ENCODE data around the gene KDM4C. TPM values are rescaled to one million over a fixed set of nuclear protein-coding genes. Genes with fewer than 3 reads are reported as not detected.

KDM4C gene
- total and polyA plus RNA-seq, 2 of the 8 experiments (the other 6 are each of a cell fraction or from before 2014, with no cell fraction given), result 13.0 to 26.1 TPM

DNA sequence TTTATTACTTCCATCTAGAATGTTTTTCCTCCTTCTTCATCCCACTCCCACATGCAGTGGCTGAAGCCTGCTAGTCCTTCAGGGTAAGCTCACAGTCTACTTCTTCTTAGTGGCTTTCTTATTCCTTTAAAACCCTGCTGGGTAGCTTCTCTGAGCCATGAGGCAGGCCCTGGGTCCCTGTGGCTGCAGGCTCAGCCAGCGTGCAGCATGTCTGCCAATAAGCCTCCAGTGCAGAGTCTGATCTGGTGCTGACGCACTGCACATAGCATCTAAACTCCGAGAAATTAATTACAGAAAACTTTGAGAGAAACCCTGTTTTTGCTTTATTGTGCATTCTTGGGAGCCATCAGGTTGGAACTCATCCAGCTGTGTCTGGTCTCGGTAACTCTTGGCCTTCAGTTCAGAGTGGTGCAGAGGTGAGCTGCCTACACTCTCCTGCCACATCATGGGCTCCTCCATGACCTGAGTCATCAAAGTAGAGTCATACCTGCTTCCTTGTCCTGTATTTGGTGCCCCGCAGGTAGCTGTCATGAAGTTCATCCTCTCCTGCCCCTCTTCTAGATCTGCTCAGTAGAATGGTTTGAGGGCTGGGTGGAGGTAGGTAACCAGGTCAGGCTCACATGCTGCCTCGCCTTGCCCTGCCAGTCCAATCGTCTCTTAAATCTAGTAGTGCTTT is 339.4 kb downstream of the KDM4C start:
- H3K56ac ChIP-seq (replicated peaks; ENCODE audit: insufficient read length, low read depth, low read length), result no peak overlapping the region
- H3K23me2 ChIP-seq (ENCODE audit: low read depth, low read length), result no peaks in the 10 kb centered on the region
- CTCF ChIA-PET (ENCODE audit: partially characterized antibody), result interaction anchor here (0.7 to 1.7 kb wide), 9 partner anchors 19 to 261 kb away, joined by 3 to 7 read pairs (median 3); no protein-coding TSS in a partner anchor
- H3K4ac ChIP-seq (replicated peaks; ENCODE audit: insufficient read length, low read depth, low read length), result no peak overlapping the region
- H2BK20ac ChIP-seq (ENCODE audit: low read length), result no peak overlapping the region
- H3K14ac ChIP-seq (ENCODE audit: insufficient read length), result no peak overlapping the region
- peaks cover 0 to 3% (median 1%) of the 10 kb centered on the region in 4 experiments; a peak in 1 of 7 replicates for H3K4me1 ChIP-seq (replicated peaks in 1 of 4; ENCODE audit: control insufficient read depth in 3 of 4, insufficient read depth in 4 of 4, low read length in 3 of 4)
- no peak overlapping the region for H3K9ac ChIP-seq (replicated peaks in 1 of 4; ENCODE audit: extremely low read depth in 1 of 4, low read depth in 3 of 4, low read length in 3 of 4)
- H3K27ac ChIP-seq (ENCODE audit: low read depth, low read length), result no peak overlapping the region
- 87% methylated on average over 7 of the region's 7 CpGs; no CpG with 5 or more reads in 1 of the 2 experiments for WGBS, 2 experiments (ENCODE audit: extremely low coverage in 1 of 2, insufficient coverage in 1 of 2, insufficient read length in 1 of 2, insufficient replicate concordance in 2 of 2, low coverage in 1 of 2, low lambda C conversion rate in 2 of 2, missing lambda C conversion rate in 1 of 2)
- no peak overlapping the region for H3K4me3 ChIP-seq (ENCODE audit: extremely low read depth in 1 of 4, insufficient read depth in 2 of 4, low read depth in 3 of 4, low read length in 4 of 4)
- FAIRE-seq, result no peak
- no peaks in the 10 kb centered on the region for H3K79me2 ChIP-seq (ENCODE audit: control insufficient read depth in 1 of 2, insufficient read depth in 2 of 2, low read length in 2 of 2)
- H2BK120ac ChIP-seq (replicated peaks; ENCODE audit: low read depth, low read length), result no peak overlapping the region
- H2AK5ac ChIP-seq (ENCODE audit: low read depth, low read length), result no peak overlapping the region
- DNase-seq (ENCODE audit: low read depth in 1 of 2, low spot score in 2 of 2), result no peak
- H2BK5ac ChIP-seq (ENCODE audit: low read depth, low read length), result no peak overlapping the region
- H4K20me1 ChIP-seq (replicated peaks in 1 of 2; ENCODE audit: control insufficient read depth in 1 of 2, insufficient read depth in 2 of 2, low read length in 2 of 2), result no peaks in the 10 kb centered on the region
- H3K36me3 ChIP-seq (ENCODE audit: control insufficient read depth in 2 of 4, insufficient read depth in 4 of 4, low read length in 3 of 4), result no peaks in the 10 kb centered on the region; a peak in 1 of 8 replicates
- H3K23ac ChIP-seq (ENCODE audit: insufficient read length), result no peak overlapping the region
- no peak overlapping the region for H2AFZ ChIP-seq (ENCODE audit: low read length)
- H3K18ac ChIP-seq (ENCODE audit: extremely low read depth, low read length), result no peak overlapping the region
- POLR2A ChIA-PET (ENCODE audit: partially characterized antibody), result no interaction called here
- no peak overlapping the region for H3K4me2 ChIP-seq (ENCODE audit: insufficient read depth in 1 of 2, low read depth in 2 of 2, low read length in 2 of 2)
- no peak overlapping the region for H2BK15ac ChIP-seq (ENCODE audit: low read length)
- H4K91ac ChIP-seq (replicated peaks; ENCODE audit: insufficient read length, low read length), result no peak overlapping the region
- H3K9me3 ChIP-seq (ENCODE audit: insufficient read depth in 2 of 2, low read depth in 1 of 2, low read length in 1 of 2), result no peaks in the 10 kb centered on the region
- no peaks in the 10 kb centered on the region for H3K79me1 ChIP-seq (ENCODE audit: low read depth, low read length)
- no peak overlapping the region for H4K8ac ChIP-seq (ENCODE audit: extremely low read depth, insufficient read depth, low read length)
- H2BK12ac ChIP-seq (ENCODE audit: low read depth, low read length), result no peak overlapping the region
- no peak overlapping the region for H4K5ac ChIP-seq (ENCODE audit: insufficient read length, low read depth, low read length)
- no peaks in the 10 kb centered on the region for H3K27me3 ChIP-seq (replicated peaks in 1 of 4; ENCODE audit: control insufficient read depth in 3 of 4, extremely low read depth in 1 of 4, insufficient read depth in 3 of 4, low read length in 3 of 4)
- TF ChIP-seq, protein P1, sequence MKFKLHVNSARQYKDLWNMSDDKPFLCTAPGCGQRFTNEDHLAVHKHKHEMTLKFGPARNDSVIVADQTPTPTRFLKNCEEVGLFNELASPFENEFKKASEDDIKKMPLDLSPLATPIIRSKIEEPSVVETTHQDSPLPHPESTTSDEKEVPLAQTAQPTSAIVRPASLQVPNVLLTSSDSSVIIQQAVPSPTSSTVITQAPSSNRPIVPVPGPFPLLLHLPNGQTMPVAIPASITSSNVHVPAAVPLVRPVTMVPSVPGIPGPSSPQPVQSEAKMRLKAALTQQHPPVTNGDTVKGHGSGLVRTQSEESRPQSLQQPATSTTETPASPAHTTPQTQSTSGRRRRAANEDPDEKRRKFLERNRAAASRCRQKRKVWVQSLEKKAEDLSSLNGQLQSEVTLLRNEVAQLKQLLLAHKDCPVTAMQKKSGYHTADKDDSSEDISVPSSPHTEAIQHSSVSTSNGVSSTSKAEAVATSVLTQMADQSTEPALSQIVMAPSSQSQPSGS (IDR thresholded peaks at IDR 0.05; ENCODE audit: low read length), result no peak
- TF ChIP-seq CTBP2 (IDR thresholded peaks at IDR 0.05; ENCODE audit: borderline replicate concordance, insufficient read depth, insufficient read length, low read length) (no peak), SP2 (IDR thresholded peaks at IDR 0.05; ENCODE audit: low read length) (no peak), RXRA (IDR thresholded peaks at IDR 0.05; ENCODE audit: insufficient read depth, low read depth, low read length) (no peak), EP300 (IDR thresholded peaks at IDR 0.05; ENCODE audit: borderline replicate concordance in 1 of 2, low read depth in 2 of 2, low read length in 2 of 2) (no peak), BACH1 (IDR thresholded peaks at IDR 0.05; ENCODE audit: low read length) (no peak)
- TF ChIP-seq, protein P2, sequence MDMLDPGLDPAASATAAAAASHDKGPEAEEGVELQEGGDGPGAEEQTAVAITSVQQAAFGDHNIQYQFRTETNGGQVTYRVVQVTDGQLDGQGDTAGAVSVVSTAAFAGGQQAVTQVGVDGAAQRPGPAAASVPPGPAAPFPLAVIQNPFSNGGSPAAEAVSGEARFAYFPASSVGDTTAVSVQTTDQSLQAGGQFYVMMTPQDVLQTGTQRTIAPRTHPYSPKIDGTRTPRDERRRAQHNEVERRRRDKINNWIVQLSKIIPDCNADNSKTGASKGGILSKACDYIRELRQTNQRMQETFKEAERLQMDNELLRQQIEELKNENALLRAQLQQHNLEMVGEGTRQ (IDR thresholded peaks at IDR 0.05; ENCODE audit: low read length), result no peak

Measured in H1 (cell line).